Limb (tissue), 2 donors: Measurements from ENCODE around the gene STK16.
A peak's percentile ranks its signal among the peaks of the same experiment; 100 is the strongest.
"Not testable (repeated sequence)": the region's sequence is repeated elsewhere in the genome, so short reads cannot be mapped to it uniquely, and the experiment has no call there.

ENCODE experiments used
- DNase-seq, 2 donors: peaks; one replicate each; pipeline ENCODE4 v3.0.0-alpha.2; 2016; ENCODE audit errors: extremely low spot score in 2 of 2

STK16 gene

GRCh38 chr2:219243291-219243761 lies 2.0 kb upstream of the STK16 start:
- no peak for DNase-seq

- DNase-seq, result no peak
Observed at GRCh38 chr2:219244789-219245147, 511 bp upstream of the STK16 start.

GRCh38 chr2:219245899-219246230 lies 586 bp downstream of the STK16 start:
- no peak for DNase-seq

- no peak for DNase-seq
Observed at GRCh38 chr2:219246559-219246958, 1.3 kb downstream of the STK16 start.

DNA sequence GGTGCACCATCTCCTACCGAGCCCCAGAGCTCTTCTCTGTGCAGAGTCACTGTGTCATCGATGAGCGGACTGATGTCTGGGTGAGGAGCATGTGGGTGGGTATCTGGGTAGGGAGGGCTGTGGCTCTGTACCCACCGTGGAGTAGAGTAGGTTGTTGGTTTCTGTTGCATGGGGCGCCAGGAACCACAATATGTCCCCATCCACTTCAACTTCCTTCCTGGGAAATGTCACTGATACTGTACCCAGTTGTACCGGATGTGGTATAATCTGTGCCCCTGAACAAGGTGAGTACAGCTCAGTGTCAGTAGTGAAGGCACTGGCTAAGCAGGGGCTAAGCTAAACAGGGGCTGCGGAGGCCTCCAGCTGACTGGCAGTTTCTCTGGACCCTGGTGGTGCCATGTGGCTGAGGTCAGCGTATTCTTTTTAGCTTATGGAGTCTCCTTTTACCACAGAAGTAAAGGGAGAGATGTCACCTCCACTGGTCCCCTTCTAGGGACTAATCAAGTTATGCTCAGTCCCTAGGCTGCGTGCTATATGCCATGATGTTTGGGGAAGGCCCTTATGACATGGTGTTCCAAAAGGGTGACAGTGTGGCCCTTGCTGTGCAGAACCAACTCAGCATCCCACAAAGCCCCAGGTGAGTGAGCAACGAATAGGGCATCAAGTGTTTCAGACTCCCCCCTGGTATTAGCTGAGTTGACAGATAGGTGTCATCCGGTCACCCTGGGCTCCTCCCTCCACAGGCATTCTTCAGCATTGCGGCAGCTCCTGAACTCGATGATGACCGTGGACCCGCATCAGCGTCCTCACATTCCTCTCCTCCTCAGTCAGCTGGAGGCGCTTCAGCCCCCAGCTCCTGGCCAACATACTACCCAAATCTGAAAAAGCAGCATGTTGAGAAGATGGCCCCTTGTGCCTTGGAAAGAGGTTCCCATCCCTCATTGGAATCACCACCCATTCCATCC lies 2.7 kb downstream of the STK16 start:
- no peak for DNase-seq

DNA sequence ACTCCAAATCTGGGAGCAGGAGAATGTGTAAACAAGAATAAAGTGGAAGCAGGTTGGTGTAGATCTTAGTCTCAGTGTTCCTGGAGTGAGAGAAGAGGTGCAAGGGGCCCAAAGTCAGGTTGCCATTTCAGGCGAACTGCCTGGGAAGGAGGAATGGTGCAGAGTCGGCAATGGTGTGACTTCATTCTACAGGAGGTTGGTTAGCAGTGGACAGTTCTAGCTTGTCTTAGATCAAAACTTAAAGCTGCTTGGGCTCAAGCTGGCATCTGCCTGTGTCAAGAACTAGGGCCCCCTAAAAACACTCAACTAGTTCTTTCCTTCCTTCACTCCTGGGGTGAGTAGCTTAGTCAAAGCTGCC lies 3.5 kb downstream of the STK16 start:
- DNase-seq, result no peak

GRCh38 chr2:219249203-219249980 lies 4.1 kb downstream of the STK16 start:
- peak; percentile 53 to 70 for DNase-seq

DNA sequence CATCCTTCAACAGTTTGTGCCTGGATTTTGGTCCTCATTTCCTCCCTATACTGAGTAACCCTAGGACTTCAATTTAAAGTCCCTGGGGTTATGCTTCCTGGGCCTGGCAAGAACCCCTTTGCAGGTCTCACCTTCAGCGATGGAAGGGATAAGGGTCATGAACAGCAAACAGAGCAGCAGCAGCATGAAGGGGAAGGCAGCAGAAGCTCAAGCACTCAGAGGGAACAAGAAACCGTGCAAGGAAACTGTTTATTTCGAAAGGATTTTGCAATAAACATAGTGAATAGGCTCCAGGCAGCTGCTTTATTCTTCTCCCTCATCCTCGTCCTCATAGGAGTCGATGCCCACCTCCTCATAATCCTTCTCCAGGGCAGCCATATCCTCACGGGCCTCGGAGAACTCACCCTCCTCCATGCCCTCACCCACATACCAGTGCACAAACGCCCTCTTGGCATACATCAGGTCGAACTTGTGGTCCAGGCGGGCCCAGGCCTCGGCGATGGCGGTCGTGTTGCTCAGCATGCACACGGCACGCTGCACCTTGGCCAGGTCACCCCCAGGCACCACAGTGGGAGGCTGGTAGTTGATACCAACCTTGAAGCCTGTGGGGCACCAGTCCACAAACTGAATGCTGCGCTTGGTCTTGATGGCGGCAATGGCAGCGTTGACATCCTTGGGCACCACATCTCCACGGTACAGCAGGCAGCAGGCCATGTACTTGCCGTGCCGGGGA lies 4.9 kb downstream of the STK16 start:
- no peak for DNase-seq

DNA sequence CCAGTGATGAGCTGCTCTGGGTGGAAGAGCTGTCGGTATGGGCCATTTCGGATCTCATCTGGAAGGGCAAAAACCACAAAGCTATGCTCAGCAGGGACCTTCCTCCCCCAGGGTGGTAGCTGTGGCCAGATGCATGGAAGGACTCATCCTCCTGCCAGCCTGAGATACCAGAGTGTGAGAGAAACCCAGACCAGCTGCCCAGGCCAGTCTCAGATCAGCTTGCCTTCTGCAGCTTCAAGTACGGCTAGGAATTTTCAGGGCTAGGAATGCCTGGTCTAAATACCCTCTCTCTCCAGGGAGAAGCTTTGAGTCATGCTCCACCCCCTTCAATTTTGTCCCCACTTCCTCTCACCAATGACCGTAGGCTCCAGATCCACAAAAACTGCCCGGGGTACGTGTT lies 6.4 kb downstream of the STK16 start:
- DNase-seq, result no peak

- no peak for DNase-seq
Observed at GRCh38 chr2:219252084-219252483, 6.8 kb downstream of the STK16 start.

- no peak for DNase-seq
Observed at GRCh38 chr2:219252570-219252899, 7.3 kb downstream of the STK16 start.

DNA sequence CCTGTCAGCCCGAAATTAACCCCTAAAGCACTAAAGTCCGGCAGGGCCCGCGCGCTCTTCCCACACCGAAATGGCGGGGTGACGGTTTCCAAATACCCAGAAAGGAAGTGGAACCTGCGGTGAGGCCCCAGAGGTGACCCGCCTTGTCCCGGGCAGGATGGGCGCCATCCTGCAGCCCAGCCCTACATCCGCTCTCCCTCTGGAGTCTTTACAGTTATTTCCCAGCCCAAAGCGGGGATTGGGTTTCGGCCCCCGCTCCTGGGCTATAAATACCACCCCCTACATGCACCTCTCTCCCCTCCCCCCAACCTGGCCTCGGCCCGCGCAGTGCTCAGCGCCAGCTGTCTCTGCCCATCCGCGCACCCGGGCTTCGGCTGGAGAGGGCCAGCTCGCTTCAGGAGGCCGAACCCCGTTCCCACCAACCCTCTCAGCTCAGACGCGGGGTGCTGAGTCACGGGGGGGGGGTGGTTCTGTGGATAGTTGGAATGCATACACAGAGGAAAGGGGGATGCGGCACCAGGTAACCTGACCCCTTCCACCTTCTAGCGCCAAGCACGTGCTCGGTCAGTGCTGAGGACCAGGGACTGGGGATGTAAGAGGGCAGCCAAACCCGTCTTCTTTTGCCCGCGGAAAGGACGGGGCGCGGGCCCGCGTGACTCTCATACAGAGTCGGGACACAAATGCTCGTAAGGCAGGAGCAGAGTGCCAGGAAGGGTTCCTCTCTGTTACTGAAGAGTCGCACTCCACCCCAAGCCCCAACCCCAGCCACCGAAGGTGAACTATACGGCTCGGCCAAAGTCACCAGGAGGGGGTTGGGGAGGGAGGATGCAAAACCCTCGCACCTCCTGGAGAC lies 7.8 kb downstream of the STK16 start, which contains the start of gene TUBA4B:
Gene TUBA4B (plus strand): TSS at position 344 of the 853 bp plus-strand sequence. CDS start 165 bp downstream, at position 509.
- peak in 1 of 2 donors; percentile 70 for DNase-seq

- peak; percentile 26 to 74 for DNase-seq
Observed at GRCh38 chr2:219253753-219254589, 8.7 kb downstream of the STK16 start, which contains the start of gene TUBA4A. Gene TUBA4A (minus strand): TSS chr2:219253918. CDS start chr2:219253858, 60 bp downstream.

GRCh38 chr2:219254590-219255201 lies 9.4 kb downstream of the STK16 start:
- no peak for DNase-seq

GRCh38 chr2:219258942-219259341 lies 13.7 kb downstream of the STK16 start:
- not testable (repeated sequence) for DNase-seq

- no peak for DNase-seq
Observed at GRCh38 chr2:219261024-219261855, 16.0 kb downstream of the STK16 start.

DNA sequence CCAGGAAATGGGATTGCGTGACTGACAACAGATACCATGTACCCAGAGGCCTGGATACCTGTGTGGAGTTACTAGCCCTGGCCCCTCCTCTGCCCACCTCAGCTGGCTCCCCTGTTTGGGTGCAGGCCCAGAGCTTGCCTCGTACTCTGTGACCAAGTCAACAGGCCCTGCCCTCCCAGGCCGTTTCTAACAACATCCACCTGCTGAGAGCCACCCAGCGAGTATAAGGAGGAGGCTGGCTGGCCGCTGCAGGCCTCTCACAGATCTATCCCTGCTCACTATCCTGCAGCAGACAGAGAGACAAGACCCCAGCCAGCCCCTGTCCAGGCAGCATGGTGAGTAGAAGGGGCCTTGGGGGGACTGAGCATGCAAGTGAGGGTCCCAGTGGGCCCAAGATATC lies 21.0 kb downstream of the STK16 start:
- DNase-seq, result no peak

- DNase-seq, result no peak
Observed at GRCh38 chr2:219266886-219267285, 21.6 kb downstream of the STK16 start.

DNA sequence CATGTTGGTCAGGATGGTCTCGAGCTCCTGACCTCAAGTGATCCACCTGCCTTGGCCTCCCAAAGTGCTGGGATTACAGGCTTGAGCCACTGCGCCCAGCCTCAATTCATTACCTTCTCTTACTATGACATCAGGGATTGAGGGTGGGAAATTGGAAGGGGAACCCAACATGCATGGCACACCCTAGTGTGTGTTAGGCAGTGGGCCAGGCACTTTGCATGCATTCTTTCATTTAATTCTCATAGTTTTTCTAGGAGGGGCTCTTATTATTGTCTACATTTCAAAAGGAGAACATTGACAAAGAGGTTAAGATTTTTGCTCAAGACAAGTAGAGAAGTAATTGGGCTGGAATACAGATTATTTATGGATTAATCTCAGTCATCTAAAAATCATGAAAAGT lies 23.0 kb downstream of the STK16 start:
- no peak for DNase-seq
